ENCODE measurements around the gene GRAMD4.

Gene GRAMD4

GRCh38 chr22:46699091-46699490 is 78.9 kb downstream of the GRAMD4 start:
- no peak overlapping the region for H3K27ac ChIP-seq (ENCODE audit: low read length)
- H3K4me3 ChIP-seq (ENCODE audit: low read length in 2 of 2), result no peak overlapping the region
- no peaks in the 10 kb centered on the region for H3K9me3 ChIP-seq (ENCODE audit: control insufficient read depth in 2 of 2, low read length in 2 of 2)
- no peak overlapping the region for H3K9ac ChIP-seq (ENCODE audit: low read length in 2 of 2)
- no peaks in the 10 kb centered on the region for H3K27me3 ChIP-seq (ENCODE audit: control insufficient read depth in 1 of 2, insufficient read depth in 2 of 2, low read length in 2 of 2)
- H3K36me3 ChIP-seq (ENCODE audit: control insufficient read depth in 2 of 2, insufficient read depth in 2 of 2, low read length in 2 of 2), result peaks cover 54 to 68% of the 10 kb centered on the region in 2 donors
- H3K4me1 ChIP-seq (ENCODE audit: control insufficient read depth, insufficient read depth, low read length), result no peaks in the 10 kb centered on the region

GRCh38 chr22:46701262-46701661 is 81.1 kb downstream of the GRAMD4 start:
- Histone ChIP-seq H3K4me3 (ENCODE audit: low read length in 2 of 2) (no peak overlapping the region), H3K9ac (ENCODE audit: low read length in 2 of 2) (no peak overlapping the region), H3K36me3 (ENCODE audit: control insufficient read depth in 2 of 2, insufficient read depth in 2 of 2, low read length in 2 of 2) (peaks cover 48 to 58% of the 10 kb centered on the region in 2 donors), H3K27ac (ENCODE audit: low read length) (no peak overlapping the region), H3K27me3 (ENCODE audit: control insufficient read depth in 1 of 2, insufficient read depth in 2 of 2, low read length in 2 of 2) (no peaks in the 10 kb centered on the region), H3K4me1 (ENCODE audit: control insufficient read depth, insufficient read depth, low read length) (no peaks in the 10 kb centered on the region), H3K9me3 (ENCODE audit: control insufficient read depth in 2 of 2, low read length in 2 of 2) (no peaks in the 10 kb centered on the region)

DNA sequence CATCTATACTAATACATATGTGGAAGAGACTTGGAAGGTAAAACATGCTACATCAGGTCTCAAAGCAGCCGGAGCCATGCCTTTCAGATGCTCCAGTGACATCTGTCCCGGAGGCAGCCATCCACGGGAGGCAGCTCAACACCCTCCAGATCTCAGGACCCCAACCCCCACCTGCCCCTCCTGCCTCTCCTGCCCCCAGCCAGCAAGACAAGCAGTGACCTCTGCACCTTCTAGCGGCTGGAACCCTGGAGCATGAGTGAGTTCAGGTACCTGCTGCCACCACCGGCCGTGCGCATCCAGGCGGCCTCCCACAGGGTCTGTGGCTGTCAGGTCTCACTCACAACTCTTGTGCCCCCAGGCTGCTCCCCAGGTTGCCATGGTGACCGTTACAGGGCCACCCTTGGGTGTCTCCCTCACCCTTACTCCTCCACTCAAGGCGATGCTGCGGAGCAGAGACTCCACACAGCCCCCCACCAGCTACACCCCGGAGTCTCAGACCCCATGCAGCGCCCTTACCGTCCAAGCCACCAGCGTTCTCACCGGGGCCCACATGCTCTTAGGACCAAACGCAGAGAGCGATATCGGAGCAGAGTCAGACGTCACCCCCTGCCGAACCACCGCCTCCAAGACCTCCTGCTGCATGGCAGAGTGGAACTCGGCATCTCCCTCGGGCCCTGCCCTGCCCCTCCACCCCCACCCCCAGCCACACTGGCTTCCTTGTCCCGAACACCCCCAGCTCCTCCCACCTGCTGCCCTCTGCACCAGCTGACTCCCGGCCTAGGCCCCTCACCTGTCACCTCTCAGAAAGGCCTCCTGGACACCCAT is 83.2 kb downstream of the GRAMD4 start:
- no peaks in the 10 kb centered on the region for H3K9me3 ChIP-seq (ENCODE audit: control insufficient read depth in 2 of 2, low read length in 2 of 2)
- no peak overlapping the region for H3K9ac ChIP-seq (ENCODE audit: low read length in 2 of 2)
- peaks cover 62 to 63% of the 10 kb centered on the region in 2 donors for H3K36me3 ChIP-seq (ENCODE audit: control insufficient read depth in 2 of 2, insufficient read depth in 2 of 2, low read length in 2 of 2)
- no peak overlapping the region for H3K4me3 ChIP-seq (ENCODE audit: low read length in 2 of 2)
- H3K27ac ChIP-seq (ENCODE audit: low read length), result no peak overlapping the region
- H3K4me1 ChIP-seq (ENCODE audit: control insufficient read depth, insufficient read depth, low read length), result no peaks in the 10 kb centered on the region
- H3K27me3 ChIP-seq (ENCODE audit: control insufficient read depth in 1 of 2, insufficient read depth in 2 of 2, low read length in 2 of 2), result no peaks in the 10 kb centered on the region

DNA sequence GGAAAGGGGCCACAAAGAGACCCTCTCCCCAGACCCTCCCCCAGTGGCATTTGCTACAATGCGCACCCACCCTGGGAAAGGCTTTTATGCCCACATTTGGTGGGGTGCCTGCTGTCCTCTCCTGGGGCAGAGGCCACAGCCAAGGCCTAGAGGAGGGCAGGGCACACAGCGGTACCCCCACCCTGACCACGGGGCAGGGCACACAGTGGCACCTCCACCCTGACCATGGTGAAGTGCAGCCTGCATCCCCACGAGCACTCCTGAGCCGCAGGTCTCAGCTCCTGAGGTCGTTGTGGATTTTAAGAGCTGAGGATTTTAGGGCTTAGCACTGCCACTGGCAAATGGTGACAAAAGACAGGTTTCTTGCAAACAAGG is 83.8 kb downstream of the GRAMD4 start:
- no peak overlapping the region for H3K4me3 ChIP-seq (ENCODE audit: low read length in 2 of 2)
- no peaks in the 10 kb centered on the region for H3K27me3 ChIP-seq (ENCODE audit: control insufficient read depth in 1 of 2, insufficient read depth in 2 of 2, low read length in 2 of 2)
- no peak overlapping the region for H3K9ac ChIP-seq (ENCODE audit: low read length in 2 of 2)
- no peaks in the 10 kb centered on the region for H3K9me3 ChIP-seq (ENCODE audit: control insufficient read depth in 2 of 2, low read length in 2 of 2)
- no peak overlapping the region for H3K27ac ChIP-seq (ENCODE audit: low read length)
- peaks cover 61 to 65% of the 10 kb centered on the region in 2 donors for H3K36me3 ChIP-seq (ENCODE audit: control insufficient read depth in 2 of 2, insufficient read depth in 2 of 2, low read length in 2 of 2)
- H3K4me1 ChIP-seq (ENCODE audit: control insufficient read depth, insufficient read depth, low read length), result no peaks in the 10 kb centered on the region

DNA sequence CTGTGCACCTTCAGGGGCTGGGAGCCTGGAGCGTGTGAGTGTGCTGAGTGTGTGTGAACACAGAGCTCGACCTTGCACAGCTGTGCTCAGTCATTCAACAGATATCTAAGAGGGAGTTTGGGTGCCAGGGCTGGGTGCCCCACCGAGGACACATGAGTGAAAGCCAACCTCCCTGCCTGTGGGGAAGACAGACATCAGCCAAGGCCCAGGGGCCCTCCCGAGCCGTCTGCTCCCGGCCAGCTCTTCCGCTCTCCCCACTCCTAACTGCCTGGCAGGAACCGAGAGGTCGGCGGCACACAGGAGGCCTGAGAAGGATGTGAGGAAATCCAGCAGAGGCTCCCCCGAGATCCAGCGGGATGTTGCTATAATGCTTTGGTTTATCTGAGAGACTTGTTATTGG is 85.9 kb downstream of the GRAMD4 start:
- H3K27me3 ChIP-seq (ENCODE audit: control insufficient read depth in 1 of 2, insufficient read depth in 2 of 2, low read length in 2 of 2), result no peaks in the 10 kb centered on the region
- no peak overlapping the region for H3K4me3 ChIP-seq (ENCODE audit: low read length in 2 of 2)
- no peaks in the 10 kb centered on the region for H3K9me3 ChIP-seq (ENCODE audit: control insufficient read depth in 2 of 2, low read length in 2 of 2)
- H3K9ac ChIP-seq (ENCODE audit: low read length in 2 of 2), result no peak overlapping the region
- no peak overlapping the region for H3K27ac ChIP-seq (ENCODE audit: low read length)
- H3K4me1 ChIP-seq (ENCODE audit: control insufficient read depth, insufficient read depth, low read length), result no peaks in the 10 kb centered on the region
- H3K36me3 ChIP-seq (ENCODE audit: control insufficient read depth in 2 of 2, insufficient read depth in 2 of 2, low read length in 2 of 2), result peaks cover 59 to 67% of the 10 kb centered on the region in 2 donors

DNA sequence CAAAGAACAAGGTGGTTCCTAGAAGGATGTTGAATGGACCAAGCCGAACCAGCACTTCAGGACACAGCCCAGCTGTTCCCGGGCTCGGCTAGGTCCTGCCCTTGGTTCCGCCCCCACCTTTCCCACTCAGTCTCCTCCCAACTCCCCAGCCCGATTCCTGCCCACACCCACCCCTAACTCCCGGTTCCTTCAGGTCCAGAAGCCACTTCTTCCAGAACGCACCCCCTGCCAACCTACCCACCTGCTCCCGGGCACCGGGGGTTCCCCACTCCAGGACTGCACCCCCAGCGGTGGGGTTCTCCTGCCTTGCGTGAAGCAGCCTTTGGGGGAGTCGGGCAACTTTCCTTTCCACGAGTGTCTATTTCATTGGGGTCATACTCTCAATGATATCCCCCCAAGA is 87.1 kb downstream of the GRAMD4 start:
- Histone ChIP-seq H3K4me1 (ENCODE audit: control insufficient read depth, insufficient read depth, low read length) (no peaks in the 10 kb centered on the region), H3K9me3 (ENCODE audit: control insufficient read depth in 2 of 2, low read length in 2 of 2) (no peaks in the 10 kb centered on the region), H3K27ac (ENCODE audit: low read length) (no peak overlapping the region), H3K36me3 (ENCODE audit: control insufficient read depth in 2 of 2, insufficient read depth in 2 of 2, low read length in 2 of 2) (peaks cover 61 to 70% of the 10 kb centered on the region in 2 donors), H3K4me3 (ENCODE audit: low read length in 2 of 2) (no peak overlapping the region), H3K27me3 (ENCODE audit: control insufficient read depth in 1 of 2, insufficient read depth in 2 of 2, low read length in 2 of 2) (no peaks in the 10 kb centered on the region), H3K9ac (ENCODE audit: low read length in 2 of 2) (no peak overlapping the region)

- Histone ChIP-seq H3K36me3 (ENCODE audit: control insufficient read depth in 2 of 2, insufficient read depth in 2 of 2, low read length in 2 of 2) (peaks cover 57 to 66% of the 10 kb centered on the region in 2 donors), H3K9ac (ENCODE audit: low read length in 2 of 2) (no peak overlapping the region), H3K9me3 (ENCODE audit: control insufficient read depth in 2 of 2, low read length in 2 of 2) (no peaks in the 10 kb centered on the region), H3K4me1 (ENCODE audit: control insufficient read depth, insufficient read depth, low read length) (no peaks in the 10 kb centered on the region), H3K27ac (ENCODE audit: low read length) (no peak overlapping the region), H3K4me3 (ENCODE audit: low read length in 2 of 2) (no peak overlapping the region), H3K27me3 (ENCODE audit: control insufficient read depth in 1 of 2, insufficient read depth in 2 of 2, low read length in 2 of 2) (no peaks in the 10 kb centered on the region)
These were observed 87.8 kb downstream of the GRAMD4 start for GRCh38 chr22:46707827-46708570.

- no peak overlapping the region for H3K4me3 ChIP-seq (ENCODE audit: low read length in 2 of 2)
- H3K27me3 ChIP-seq (ENCODE audit: control insufficient read depth in 1 of 2, insufficient read depth in 2 of 2, low read length in 2 of 2), result no peaks in the 10 kb centered on the region
- H3K4me1 ChIP-seq (ENCODE audit: control insufficient read depth, insufficient read depth, low read length), result no peaks in the 10 kb centered on the region
- H3K9ac ChIP-seq (ENCODE audit: low read length in 2 of 2), result no peak overlapping the region
- peaks cover 54 to 59% of the 10 kb centered on the region in 2 donors for H3K36me3 ChIP-seq (ENCODE audit: control insufficient read depth in 2 of 2, insufficient read depth in 2 of 2, low read length in 2 of 2)
- H3K27ac ChIP-seq (ENCODE audit: low read length), result no peak overlapping the region
- H3K9me3 ChIP-seq (ENCODE audit: control insufficient read depth in 2 of 2, low read length in 2 of 2), result no peaks in the 10 kb centered on the region
These were observed 88.7 kb downstream of the GRAMD4 start for GRCh38 chr22:46708766-46709330.

GRCh38 chr22:46710806-46711205 is 90.6 kb downstream of the GRAMD4 start:
- Histone ChIP-seq H3K36me3 (ENCODE audit: control insufficient read depth in 2 of 2, insufficient read depth in 2 of 2, low read length in 2 of 2) (peaks cover 47 to 49% of the 10 kb centered on the region in 2 donors), H3K9ac (ENCODE audit: low read length in 2 of 2) (no peak overlapping the region), H3K27me3 (ENCODE audit: control insufficient read depth in 1 of 2, insufficient read depth in 2 of 2, low read length in 2 of 2) (no peaks in the 10 kb centered on the region), H3K9me3 (ENCODE audit: control insufficient read depth in 2 of 2, low read length in 2 of 2) (no peaks in the 10 kb centered on the region), H3K4me1 (ENCODE audit: control insufficient read depth, insufficient read depth, low read length) (no peaks in the 10 kb centered on the region), H3K4me3 (ENCODE audit: low read length in 2 of 2) (no peak overlapping the region), H3K27ac (ENCODE audit: low read length) (no peak overlapping the region)

DNA sequence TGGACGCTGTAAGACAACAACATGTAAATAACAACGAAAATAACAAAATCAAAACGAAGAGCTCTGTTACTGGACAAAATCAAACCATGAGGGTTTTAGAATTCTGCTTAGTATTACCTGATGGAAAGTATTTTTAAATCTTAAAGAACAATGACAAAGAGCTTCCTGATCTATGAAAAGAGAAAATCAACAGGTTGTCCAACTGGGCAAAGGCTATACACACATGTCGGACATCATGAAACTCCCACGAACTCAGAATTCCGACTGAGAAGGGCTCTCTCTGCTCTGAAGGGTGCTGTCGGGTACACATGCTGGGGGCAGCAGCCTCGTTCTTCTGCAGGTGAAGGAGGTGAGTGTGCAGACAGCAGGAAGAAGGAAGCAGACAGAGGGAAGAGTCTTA is 92.1 kb downstream of the GRAMD4 start:
- Histone ChIP-seq H3K27me3 (ENCODE audit: control insufficient read depth in 1 of 2, insufficient read depth in 2 of 2, low read length in 2 of 2) (no peaks in the 10 kb centered on the region), H3K9me3 (ENCODE audit: control insufficient read depth in 2 of 2, low read length in 2 of 2) (no peaks in the 10 kb centered on the region), H3K36me3 (ENCODE audit: control insufficient read depth in 2 of 2, insufficient read depth in 2 of 2, low read length in 2 of 2) (peaks cover 39 to 41% of the 10 kb centered on the region in 2 donors), H3K4me3 (ENCODE audit: low read length in 2 of 2) (no peak overlapping the region), H3K4me1 (ENCODE audit: control insufficient read depth, insufficient read depth, low read length) (no peaks in the 10 kb centered on the region), H3K9ac (ENCODE audit: low read length in 2 of 2) (no peak overlapping the region), H3K27ac (ENCODE audit: low read length) (no peak overlapping the region)
